Islet of Langerhans (tissue), 1 donor: ENCODE measurements around the gene C16orf87.

ENCODE experiments used
- FAIRE-seq: peaks from one replicate; lab custom pipeline; 2011; peaks lifted over from hg19 to GRCh38; lab: Jason Lieb, UNC

Gene C16orf87

GRCh38 chr16:46843898-46844642 is 13.1 kb upstream of the C16orf87 start:
- no peak for FAIRE-seq

- no peak for FAIRE-seq
These were observed 11.4 kb upstream of the C16orf87 start for GRCh38 chr16:46842192-46842895.

GRCh38 chr16:46839986-46840443 is 9.0 kb upstream of the C16orf87 start:
- FAIRE-seq: no peak

- no peak for FAIRE-seq
These were observed 5.9 kb upstream of the C16orf87 start for GRCh38 chr16:46836534-46837530.

- FAIRE-seq: no peak
These were observed 2.5 kb upstream of the C16orf87 start for GRCh38 chr16:46833460-46833800.

- FAIRE-seq: no peak
These were observed 1.9 kb upstream of the C16orf87 start for GRCh38 chr16:46832757-46833459.

GRCh38 chr16:46830417-46830901 is 521 bp downstream of the C16orf87 start:
- no peak for FAIRE-seq

GRCh38 chr16:46828943-46829342 is 2.0 kb downstream of the C16orf87 start:
- no peak for FAIRE-seq

- FAIRE-seq: peak; percentile 5
These were observed 2.7 kb downstream of the C16orf87 start for GRCh38 chr16:46828292-46828691.

GRCh38 chr16:46826631-46827030 is 4.3 kb downstream of the C16orf87 start:
- no peak for FAIRE-seq

- no peak for FAIRE-seq
These were observed 8.7 kb downstream of the C16orf87 start for GRCh38 chr16:46822270-46822669.

- no peak for FAIRE-seq
These were observed 13.0 kb downstream of the C16orf87 start for GRCh38 chr16:46817961-46818360.

- FAIRE-seq: peak; percentile 41
These were observed 16.2 kb downstream of the C16orf87 start for GRCh38 chr16:46814790-46815189.

GRCh38 chr16:46813611-46814010 is 17.4 kb downstream of the C16orf87 start:
- FAIRE-seq: no peak

GRCh38 chr16:46812781-46813540 is 18.0 kb downstream of the C16orf87 start:
- FAIRE-seq: no peak

GRCh38 chr16:46811682-46812081 is 19.3 kb downstream of the C16orf87 start:
- FAIRE-seq: no peak

GRCh38 chr16:46808997-46809396 is 22.0 kb downstream of the C16orf87 start:
- FAIRE-seq: no peak

- no peak for FAIRE-seq
These were observed 23.6 kb downstream of the C16orf87 start for GRCh38 chr16:46807336-46807735.

GRCh38 chr16:46803373-46803772 is 27.6 kb downstream of the C16orf87 start:
- FAIRE-seq: no peak

- FAIRE-seq: peak; percentile 62
These were observed 29.4 kb downstream of the C16orf87 start for GRCh38 chr16:46801428-46802049.
